A549 (cell line): ENCODE results near the gene NACA. TPM values are rescaled to one million over a fixed set of nuclear protein-coding genes. Genes with fewer than 3 reads are reported as not detected.
"Not testable (repeated sequence)": the region's sequence is repeated elsewhere in the genome, so short reads cannot be mapped to it uniquely, and the experiment has no call there.

ENCODE experiments used
- ATAC-seq, 2 experiments: fragments of 200-7000 bp in 1 of 2; fragments of >200 bp in 1 of 2; cut with Nextera tagmentation in 1 of 2; cut with Tn5 transposase in 1 of 2; 3 replicates each; pipeline versions ENCODE4 v1.8.0 to v1.9.1; 2018 to 2020; ENCODE audit warnings: mild to moderate bottlenecking in 1 of 2, moderate library complexity in 1 of 2
- CTCF ChIA-PET: fragments of 300-600 bp; sonication (Branson Sonifier 250); formaldehyde crosslinking; extraction: SDS; loops from one replicate; lab custom pipeline; 2021; ENCODE audit warnings: antibody characterized with exemption, inconsistent platforms; lab: Yijun Ruan, JAX
- POLR2A ChIA-PET: fragments of 350-600 bp; formaldehyde crosslinking; extraction: SDS; loops from one replicate; lab custom pipeline; 2021; ENCODE audit warnings: antibody characterized with exemption, inconsistent platforms; lab: Yijun Ruan, JAX
- DNase-seq, 2 experiments: peaks; one replicate each; pipeline versions ENCODE4 v3.0.0 to v3.0.0-alpha.2; 2011 to 2016; ENCODE audit warnings: low read depth in 1 of 2, low spot score in 1 of 2
- FAIRE-seq: peaks from 2 replicates; lab custom pipeline; 2011; peaks lifted over from hg19 to GRCh38; lab: Jason Lieb, UNC
- H3K27ac ChIP-seq, 2 experiments: fragments of >200 bp; sonication (Bioruptor Twin); formaldehyde crosslinking; 3 replicates each; pipeline ENCODE4 v1.5.1; 2016 to 2017
- H3K4me1 ChIP-seq: fragments of >200 bp; sonication (Bioruptor Twin); formaldehyde crosslinking; 3 replicates; pipeline ENCODE4 v1.6.1; 2016
- H3K4me2 ChIP-seq: fragments of >200 bp; sonication (Bioruptor Twin); formaldehyde crosslinking; 3 replicates; pipeline ENCODE4 v1.6.1; 2016
- H3K4me3 ChIP-seq: fragments of >200 bp; sonication (Bioruptor Twin); formaldehyde crosslinking; 3 replicates; pipeline ENCODE4 v1.5.1; 2016
- H3K9me3 ChIP-seq: fragments of >200 bp; sonication (Bioruptor Twin); formaldehyde crosslinking; 3 replicates; pipeline ENCODE4 v1.6.1; 2016
- BHLHE40 ChIP-seq: IDR thresholded peaks from 2 replicates; pipeline ENCODE4 v1.6.1; 2012; ENCODE audit warnings: low read depth, low read length, inconsistent platforms
- CBX2 ChIP-seq: fragments of 200-600 bp; sonication (generic); IDR thresholded peaks from 2 replicates; pipeline ENCODE4 v1.6.1; 2016; ENCODE audit warnings: low read depth, mild to moderate bottlenecking, borderline replicate concordance
- CHD2 ChIP-seq: fragments of 150-350 bp; IDR thresholded peaks from 2 replicates; pipeline ENCODE4 v1.6.1; 2014; ENCODE audit warnings: low read length; ENCODE audit not compliant: partially characterized antibody
- EHMT2 ChIP-seq: fragments of 200-600 bp; sonication (generic); IDR thresholded peaks from 2 replicates; pipeline ENCODE4 v1.6.1; 2016; ENCODE audit warnings: antibody characterized with exemption, low read depth, mild to moderate bottlenecking, moderate library complexity
- EP300 ChIP-seq, 2 experiments: fragments of >200 bp; sonication (Bioruptor Twin); formaldehyde crosslinking; IDR thresholded peaks; 2 replicates in 1 of 2; 3 replicates in 1 of 2; pipeline ENCODE4 v1.6.1; 2016 to 2017
- FOSB ChIP-seq: fragments of 250-450 bp; sonication (Bioruptor Pico); IDR thresholded peaks from 2 replicates; pipeline ENCODE4 v1.5.0; 2020; ENCODE audit warnings: mild to moderate bottlenecking, moderate library complexity
- FOSL2 ChIP-seq, 2 experiments: fragments of 450-650 bp in 1 of 2; fragments of >200 bp in 1 of 2; sonication (Bioruptor Twin) in 1 of 2; formaldehyde crosslinking; IDR thresholded peaks; 2 replicates each; pipeline versions ENCODE4 v1.5.0 to v1.6.1; 2016 to 2020; ENCODE audit warnings: mild to moderate bottlenecking in 1 of 2, moderate library complexity in 1 of 2
- HOXB13 ChIP-seq: fragments of 250-450 bp; sonication (Bioruptor Pico); IDR thresholded peaks from 2 replicates; pipeline ENCODE4 v1.5.0; 2020; ENCODE audit warnings: low read depth, mild to moderate bottlenecking, moderate library complexity
- MYC ChIP-seq: IDR thresholded peaks from 2 replicates; pipeline ENCODE4 v1.6.1; 2012; ENCODE audit warnings: mild to moderate bottlenecking, inconsistent platforms, low read length, improper control_type of control experiment, borderline replicate concordance
- NFE2L2 ChIP-seq: fragments of 150-350 bp; conservative IDR thresholded peaks from 2 replicates; pipeline ENCODE4 v1.6.1; 2014; ENCODE audit warnings: low read length
- NPAS2 ChIP-seq: fragments of 250-450 bp; sonication (Bioruptor Pico); IDR thresholded peaks from 2 replicates; pipeline ENCODE4 v1.8.0; 2022; ENCODE audit warnings: mild to moderate bottlenecking, moderate library complexity, borderline replicate concordance
- PHF8 ChIP-seq: fragments of 200-600 bp; sonication (generic); IDR thresholded peaks from 2 replicates; pipeline ENCODE4 v1.6.1; 2016; ENCODE audit warnings: low read depth, mild to moderate bottlenecking, antibody characterized with exemption, moderate library complexity, borderline replicate concordance
- POLR2A ChIP-seq: IDR thresholded peaks from 2 replicates; pipeline ENCODE4 v1.6.1; 2012; ENCODE audit warnings: mild to moderate bottlenecking, low read length
- REST ChIP-seq: fragments of 200-600 bp; sonication (generic); IDR thresholded peaks from 2 replicates; pipeline ENCODE4 v1.6.1; 2016; ENCODE audit warnings: antibody characterized with exemption, mild to moderate bottlenecking, moderate library complexity
- TFCP2L1 ChIP-seq: fragments of 250-450 bp; sonication (Bioruptor Pico); IDR thresholded peaks from 2 replicates; pipeline ENCODE4 v1.5.0; 2021; ENCODE audit warnings: mild to moderate bottlenecking
- WGBS: methylation state at CpG from one replicate; pipeline ENCODE4 v1.1.6; 2017; ENCODE audit errors: missing lambda C conversion rate; 5-methylcytosine and 5-hydroxymethylcytosine counted together
- polyA plus RNA-seq, 4 experiments: library from polyadenylated mRNA; depleted of rRNA in 3 of 4; stranded (reverse); fragments of >200 nt; fragmentation: RNase III in 1 of 4; extraction: RNeasy Plus Mini Kit Qiagen cat#74134 plus additional on column Dnase treatment in 1 of 4; gene quantifications; 2 replicates in 3 of 4; 3 replicates in 1 of 4; pipeline ENCODE4 v1.2.3, GENCODE V29; 2011 to 2017

The NACA gene
- polyA plus RNA-seq, 2 of the 4 experiments (the other 2 are of a cell fraction), result 1,560 to 2,331 TPM

GRCh38 chr12:56759263-56759908 is 34.3 kb upstream of the NACA start (continued):
- TF ChIP-seq NPAS2 (no peak), CHD2 (no peak), NFE2L2 (no peak), FOSB (CRISPR knock-in tag) (no peak)
- TF ChIP-seq, all 56 proteins: peak for 0

GRCh38 chr12:56758728-56759262 is 33.7 kb upstream of the NACA start:
- CTCF ChIA-PET, result interaction anchor here (0.6 to 10.5 kb wide), 13 partner anchors 10 to 599 kb away, joined by 3 to 85 read pairs (median 6); partner anchors contain the start of gene ZBTB39
- H3K4me2 ChIP-seq, result no peak overlapping the region
- 0 out of 3 replicates have a peak, but pooled peaks cover 1% of the 10 kb centered on the region for H3K4me1 ChIP-seq
- DNase-seq (no peak), ATAC-seq (no peak), FAIRE-seq (no peak)
- POLR2A ChIA-PET, result no interaction called here
- no peak overlapping the region for H3K27ac ChIP-seq
- H3K9me3 ChIP-seq, result peaks cover 14% of the 10 kb centered on the region; the same call in 2 of the 3 replicates
- no peak overlapping the region for H3K4me3 ChIP-seq
- TF ChIP-seq EHMT2, result no peak
- no peak for TF ChIP-seq HOXB13
- TF ChIP-seq EP300 (IDR thresholded peaks at IDR 0.05), result no peak
- WGBS, result 37% methylated on average over 3 of the region's 3 CpGs

- H3K4me2 ChIP-seq; POLR2A ChIA-PET; FAIRE-seq; H3K4me1 ChIP-seq; H3K4me3 ChIP-seq; ATAC-seq; DNase-seq; H3K27ac ChIP-seq; TF ChIP-seq FOSL2 (CRISPR knock-in tag; IDR thresholded peaks at IDR 0.05): not testable (repeated sequence)
- TF ChIP-seq FOSL2 (IDR thresholded peaks at IDR 0.05), result 0 out of 2 replicates have a peak, but pooled peaks have one; percentile 7
- WGBS, result 84% methylated on average over 1 of the region's 1 CpG
- CTCF ChIA-PET, result interaction anchor here (0.6 to 10.5 kb wide), 17 partner anchors 8 to 659 kb away, joined by 3 to 85 read pairs (median 4); partner anchors contain the start of gene ZBTB39
- peaks cover 14% of the 10 kb centered on the region; the same call in 2 of the 3 replicates for H3K9me3 ChIP-seq
Observed at GRCh38 chr12:56757971-56758370, 32.9 kb upstream of the NACA start.

GRCh38 chr12:56753566-56753965 is 28.5 kb upstream of the NACA start:
- H3K4me3 ChIP-seq, result no peak overlapping the region
- ChIA-PET CTCF (interaction anchor here (0.6 to 3.4 kb wide), 12 partner anchors 10 to 461 kb away, joined by 3 to 12 read pairs (median 4); partner anchors contain the start of gene HSD17B6), POLR2A (no interaction called here)
- 97% methylated on average over 1 of the region's 1 CpG for WGBS
- no peak for TF ChIP-seq POLR2A
- no peak for TF ChIP-seq MYC
- no peak for TF ChIP-seq REST
- no peak for TF ChIP-seq TFCP2L1 (CRISPR knock-in tag)
- TF ChIP-seq BHLHE40, result no peak
- no peak for TF ChIP-seq CBX2
- TF ChIP-seq PHF8, result no peak
- TF ChIP-seq CHD2, result no peak
- H3K4me2 ChIP-seq, result no peak overlapping the region
- peaks cover 13% of the 10 kb centered on the region; the same call in 2 of the 3 replicates for H3K4me1 ChIP-seq
- H3K9me3 ChIP-seq, result peaks cover 8% of the 10 kb centered on the region; the same call in 2 of the 3 replicates
- ATAC-seq (no peak), FAIRE-seq (no peak), DNase-seq (no peak)
- H3K27ac ChIP-seq, result no peak overlapping the region
